ENCODE results near the gene SLC43A1.

Gene SLC43A1

DNA sequence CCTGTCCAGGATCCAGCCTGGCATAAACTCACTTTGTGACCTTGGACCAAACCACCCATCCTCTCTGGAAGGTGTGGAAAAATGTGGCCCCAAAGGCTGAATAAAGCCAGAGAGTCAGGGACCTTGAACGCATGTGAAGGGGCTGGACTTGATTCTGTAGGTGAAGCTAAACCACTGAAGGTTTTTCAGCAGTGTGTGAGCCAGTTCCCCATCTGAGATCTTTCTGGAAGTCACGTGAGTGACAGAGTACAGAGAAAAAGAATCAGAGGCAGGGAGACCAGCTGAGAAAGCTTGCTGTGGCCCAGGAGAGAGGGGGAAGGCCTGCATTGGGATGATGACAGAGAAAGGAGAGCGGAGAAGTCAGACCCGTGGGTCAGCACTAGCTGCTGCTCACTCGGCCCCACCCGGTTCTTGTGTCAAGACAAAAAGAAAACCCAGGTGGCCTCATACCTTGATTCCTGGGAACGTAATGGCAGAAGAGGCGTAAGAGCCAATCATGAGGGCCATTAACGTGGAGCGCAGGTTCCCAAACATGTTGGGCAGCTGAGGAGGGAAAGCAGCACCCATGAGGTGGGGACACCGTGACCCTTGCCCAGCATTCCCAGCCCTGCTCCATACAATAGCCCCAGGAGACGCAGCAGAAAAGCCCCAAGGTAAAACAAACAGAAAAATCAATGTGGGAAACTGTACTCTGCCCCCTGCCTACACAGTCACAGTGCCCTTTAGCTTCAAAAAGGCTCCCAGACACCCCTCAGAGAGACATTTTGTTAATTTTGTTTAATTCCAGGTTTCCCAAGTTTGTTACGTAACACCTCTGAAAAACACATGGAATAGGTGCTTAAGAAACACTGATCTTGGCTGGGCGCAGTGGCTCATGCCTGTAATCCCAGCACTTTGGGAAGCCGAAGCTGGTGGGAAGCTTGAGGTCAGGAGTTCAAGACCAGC is 17.9 kb downstream of the SLC43A1 start:
- no peak for DNase-seq (ENCODE audit: low read depth)

DNA sequence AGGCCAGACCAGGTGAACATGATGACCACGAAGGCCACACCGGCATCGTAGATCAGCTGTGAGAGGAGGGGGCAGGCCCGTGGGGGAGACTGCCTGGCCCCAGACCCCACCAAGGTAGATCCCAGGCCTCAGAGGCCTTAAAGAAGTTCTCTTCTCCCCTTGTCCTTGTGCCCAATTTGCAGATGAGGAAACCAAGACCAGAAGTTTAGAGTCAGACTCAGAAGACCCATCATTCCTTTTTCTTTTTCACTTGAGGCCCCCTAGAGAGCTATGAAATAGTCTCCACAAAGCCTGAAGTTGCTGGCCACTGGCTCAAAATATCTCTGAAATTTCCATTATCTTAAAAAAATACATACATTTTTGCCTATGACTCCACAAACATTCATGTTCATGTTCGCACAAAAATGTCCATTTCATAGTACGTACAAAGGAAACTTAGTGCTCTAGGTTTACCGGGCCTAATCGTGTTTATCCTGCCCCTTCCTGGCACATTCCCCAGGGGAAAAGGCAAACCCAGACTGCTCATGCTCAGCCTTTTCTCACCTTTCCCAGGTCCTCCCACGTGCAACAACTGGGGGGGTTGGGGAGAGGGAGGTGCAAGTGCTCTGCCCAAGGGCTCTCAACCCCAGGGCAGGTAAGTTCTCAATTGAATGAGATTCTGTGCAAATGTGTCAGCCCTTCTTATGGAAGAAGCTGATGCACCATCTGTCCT is 19.2 kb downstream of the SLC43A1 start:
- DNase-seq (ENCODE audit: low read depth) = no peak

- DNase-seq (ENCODE audit: low read depth) = peak; percentile 37
Observed at GRCh38 chr11:57493507-57494503, 21.7 kb downstream of the SLC43A1 start.

- DNase-seq (ENCODE audit: low read depth) = peak; percentile 48
Observed at GRCh38 chr11:57491371-57492061, 24.0 kb downstream of the SLC43A1 start.

GRCh38 chr11:57490456-57491248 is 24.9 kb downstream of the SLC43A1 start:
- DNase-seq (ENCODE audit: low read depth) = peak; percentile 36

DNA sequence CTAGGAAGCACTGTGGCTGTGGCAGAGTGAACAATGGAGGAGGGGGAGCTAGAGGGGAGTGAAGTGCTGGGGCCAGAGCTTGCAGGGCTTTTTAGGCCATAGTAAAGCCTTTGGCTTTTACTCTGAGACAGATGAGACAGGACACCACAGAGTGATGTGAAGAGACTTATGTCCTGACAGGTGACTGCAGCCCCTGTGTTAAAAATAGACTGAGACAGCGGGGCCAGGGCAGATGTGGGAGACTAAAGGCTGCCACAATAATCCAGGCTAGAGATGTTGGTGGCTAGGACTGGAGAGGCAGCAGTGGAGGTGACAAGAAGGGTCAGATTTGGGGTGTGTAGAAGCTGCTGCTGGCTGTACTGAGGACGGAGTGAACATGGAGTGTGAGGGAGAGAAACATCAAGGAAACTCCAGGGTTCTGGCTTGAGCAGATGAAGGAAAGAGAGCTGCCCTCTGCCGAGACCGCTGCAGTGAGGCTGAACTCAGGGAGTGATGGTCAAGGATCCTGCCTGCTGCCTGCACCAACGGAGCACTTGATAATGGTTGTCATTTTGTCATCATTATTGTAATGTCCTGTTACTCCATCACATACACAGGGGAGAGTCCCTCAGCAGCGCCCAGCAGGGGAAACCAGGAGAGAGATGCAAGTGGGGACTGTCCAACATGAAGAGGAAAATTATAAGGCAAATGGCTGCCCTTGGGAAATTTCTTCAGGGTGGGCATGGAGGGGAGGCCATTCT is 27.4 kb downstream of the SLC43A1 start:
- DNase-seq (ENCODE audit: low read depth) = no peak

GRCh38 chr11:57487021-57487778 is 28.3 kb downstream of the SLC43A1 start:
- DNase-seq (ENCODE audit: low read depth) = no peak

DNA sequence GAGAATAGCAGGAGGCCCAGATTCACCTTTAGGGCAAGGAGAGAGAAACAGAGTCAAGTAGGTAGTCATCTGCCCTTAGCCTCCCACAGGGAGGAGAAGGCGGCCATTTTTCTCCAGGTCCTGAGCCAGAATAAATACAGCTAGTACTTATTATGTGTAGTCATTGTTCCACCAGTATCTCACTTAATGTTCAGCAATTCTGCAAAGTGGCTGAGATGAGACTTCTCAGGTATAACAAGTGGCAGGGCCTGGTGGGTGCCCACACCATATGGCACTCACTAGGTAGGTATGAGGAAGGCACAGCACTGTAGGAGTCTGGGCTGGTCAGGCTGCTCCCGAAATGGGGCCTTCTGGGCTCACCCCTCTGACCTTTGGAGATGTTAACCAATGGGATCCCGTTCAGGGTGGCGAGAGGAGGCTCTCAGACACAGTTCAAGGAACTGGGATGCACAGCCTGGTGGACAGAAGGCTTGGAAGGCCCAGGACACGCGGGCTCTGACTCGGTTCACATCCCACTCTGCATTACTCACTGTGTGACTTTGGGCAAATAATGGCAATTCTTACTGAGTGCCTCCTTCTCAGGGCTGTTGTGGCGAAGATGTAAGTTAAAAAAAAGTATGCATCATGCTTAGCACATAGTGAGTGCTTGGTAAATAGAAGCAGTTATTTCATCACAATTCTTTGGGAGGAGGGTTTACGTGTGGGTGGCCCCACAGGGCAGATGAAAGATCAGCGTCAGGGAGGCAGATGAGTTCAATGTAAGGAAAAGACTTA is 30.1 kb downstream of the SLC43A1 start:
- no peak for DNase-seq (ENCODE audit: low read depth)

DNA sequence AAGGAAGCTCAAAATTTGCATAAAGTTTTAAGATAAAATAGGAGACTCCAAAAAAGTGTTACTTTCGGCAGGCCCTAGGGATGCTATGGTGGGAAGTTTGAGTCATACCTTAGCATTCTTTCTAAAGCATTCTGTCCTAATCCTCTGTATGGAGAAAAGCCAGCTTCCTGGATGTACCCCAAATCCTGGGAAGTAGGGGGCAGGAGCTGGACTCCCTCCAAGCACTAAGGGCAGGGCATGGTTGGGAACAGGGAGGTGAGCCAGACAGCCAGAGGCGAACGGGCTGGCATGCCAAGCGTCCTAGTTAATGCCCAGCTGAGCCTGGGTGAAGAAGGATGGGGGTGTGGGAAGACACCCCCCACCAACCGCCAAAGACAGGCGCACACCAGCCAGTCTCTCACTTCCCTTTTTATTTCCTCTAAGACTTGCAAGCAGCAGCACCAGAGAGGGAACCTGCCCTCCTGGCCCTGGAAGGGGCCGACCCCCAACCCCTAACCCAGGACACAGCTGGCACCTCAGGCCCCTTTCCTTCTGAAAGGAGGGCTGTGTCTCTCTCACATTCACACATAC is 31.3 kb downstream of the SLC43A1 start:
- no peak for DNase-seq (ENCODE audit: low read depth)

- DNase-seq (ENCODE audit: low read depth) = no peak
Observed at GRCh38 chr11:57483562-57483918, 32.0 kb downstream of the SLC43A1 start.

GRCh38 chr11:57482782-57483561 is 32.5 kb downstream of the SLC43A1 start:
- DNase-seq (ENCODE audit: low read depth) = no peak

GRCh38 chr11:57481915-57482781 is 33.4 kb downstream of the SLC43A1 start:
- no peak for DNase-seq (ENCODE audit: low read depth)

- no peak for DNase-seq (ENCODE audit: low read depth)
Observed at GRCh38 chr11:57481315-57481714, 34.2 kb downstream of the SLC43A1 start.

DNA sequence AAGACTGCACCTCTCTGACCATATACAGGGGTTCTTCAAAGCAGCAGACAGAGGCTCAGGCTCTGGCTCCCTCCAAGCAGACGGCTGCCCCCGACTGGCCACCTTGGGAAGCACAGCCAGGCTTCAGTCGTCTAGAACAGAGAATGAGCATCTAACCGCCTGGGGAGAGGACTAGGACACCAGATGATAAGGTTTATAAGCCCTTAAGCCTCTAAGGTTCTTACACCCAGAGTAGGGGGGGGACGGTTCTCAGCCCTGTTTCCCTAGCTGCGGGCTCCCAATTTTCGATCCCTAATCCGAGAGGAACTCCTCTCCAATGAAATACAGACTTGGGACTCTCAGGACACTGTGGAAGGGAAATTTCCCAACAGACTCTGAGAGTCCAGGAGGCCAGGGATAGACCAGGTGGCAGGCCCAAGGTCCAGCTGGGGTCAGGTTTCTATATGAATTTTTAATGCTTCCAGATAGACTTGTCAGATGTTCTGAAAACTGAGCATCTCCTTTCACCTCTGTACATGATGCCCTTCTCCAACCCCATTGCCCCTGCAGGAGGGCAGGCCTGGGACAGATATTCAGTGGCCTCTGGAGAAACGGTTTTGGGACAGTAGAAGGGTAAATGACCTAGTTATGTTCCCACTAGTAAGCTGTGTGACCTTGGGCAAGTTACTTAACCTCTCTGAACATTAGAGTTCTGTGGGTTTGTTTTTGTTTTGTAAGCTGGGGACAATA is 34.9 kb downstream of the SLC43A1 start:
- peak; percentile 61 for DNase-seq (ENCODE audit: low read depth)

DNA sequence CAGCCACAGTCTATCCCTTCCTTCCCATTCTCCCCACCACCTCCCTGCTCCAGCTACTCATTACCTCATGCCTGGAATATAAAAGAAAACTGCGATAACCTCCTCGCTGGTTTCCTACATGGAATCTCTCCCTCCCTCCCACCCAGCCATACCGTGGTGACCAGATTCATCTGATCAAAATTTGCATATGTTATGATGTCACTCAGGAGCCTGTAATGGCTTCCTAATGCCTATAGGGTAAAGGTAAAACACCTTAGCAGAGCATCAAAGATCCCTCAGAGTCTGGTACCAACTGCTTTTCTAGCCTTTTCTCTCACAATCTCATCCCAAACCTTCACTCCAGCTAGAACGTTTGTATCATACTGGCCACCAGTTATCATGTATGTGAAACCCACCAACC is 35.6 kb downstream of the SLC43A1 start:
- no peak for DNase-seq (ENCODE audit: low read depth)

All from EH (cell line).